Hepatocyte (in vitro differentiated cells): Measurements from ENCODE around the gene GRIK4. TPM values are rescaled to one million over a fixed set of nuclear protein-coding genes. Genes with fewer than 3 reads are reported as not detected.

Experiments
- DNase-seq: peaks from one replicate; pipeline ENCODE4 v3.0.0-alpha.2; 2016; ENCODE audit warnings: low spot score
- H2AFZ ChIP-seq: fragments of 200-600 bp; sonication (generic); 2 replicates; pipeline ENCODE4 v1.6.0; 2016; ENCODE audit warnings: antibody characterized with exemption, mild to moderate bottlenecking
- H3K27ac ChIP-seq: fragments of 200-600 bp; sonication (generic); 2 replicates; pipeline ENCODE4 v1.5.1; 2016; ENCODE audit warnings: mild to moderate bottlenecking
- H3K27me3 ChIP-seq: fragments of 200-600 bp; sonication (generic); 2 replicates; pipeline ENCODE4 v1.6.1; 2016
- H3K36me3 ChIP-seq: fragments of 200-600 bp; sonication (generic); replicated peaks from 2 replicates; pipeline ENCODE4 v1.5.1; 2016; ENCODE audit warnings: low read depth; ENCODE audit not compliant: insufficient read depth
- H3K4me1 ChIP-seq: fragments of 200-600 bp; sonication (generic); 2 replicates; pipeline ENCODE4 v1.5.1; 2016; ENCODE audit warnings: mild to moderate bottlenecking, moderate library complexity; ENCODE audit not compliant: insufficient read depth
- H3K4me2 ChIP-seq: fragments of 200-600 bp; sonication (generic); 2 replicates; pipeline ENCODE4 v1.6.0; 2016
- H3K4me3 ChIP-seq: fragments of 200-600 bp; sonication (generic); 2 replicates; pipeline ENCODE4 v1.5.1; 2016; ENCODE audit warnings: mild to moderate bottlenecking
- H3K79me2 ChIP-seq: fragments of 200-600 bp; sonication (generic); 2 replicates; pipeline ENCODE4 v1.6.0; 2017; ENCODE audit warnings: mild to moderate bottlenecking
- H3K9me2 ChIP-seq: fragments of 200-600 bp; sonication (generic); replicated peaks from 2 replicates; pipeline ENCODE4 v1.6.0; 2017; ENCODE audit warnings: mild to moderate bottlenecking; ENCODE audit not compliant: insufficient read depth
- H3K9me3 ChIP-seq: fragments of 200-600 bp; sonication (generic); 2 replicates; pipeline ENCODE4 v1.5.1; 2016; ENCODE audit warnings: low read depth, mild to moderate bottlenecking
- H4K20me1 ChIP-seq: fragments of 200-600 bp; sonication (generic); 2 replicates; pipeline ENCODE4 v1.6.0; 2016; ENCODE audit warnings: mild to moderate bottlenecking; ENCODE audit not compliant: insufficient read depth, poor library complexity, severe bottlenecking
- CTCF ChIP-seq: fragments of 200-600 bp; sonication (generic); IDR thresholded peaks from 2 replicates; pipeline ENCODE4 v1.5.1; 2016; ENCODE audit warnings: antibody characterized with exemption, mild to moderate bottlenecking; ENCODE audit not compliant: poor library complexity
- EZH2 ChIP-seq: fragments of 200-600 bp; sonication (generic); IDR thresholded peaks from 2 replicates; pipeline ENCODE4 v1.6.1; 2016; ENCODE audit warnings: antibody characterized with exemption, mild to moderate bottlenecking, borderline replicate concordance
- EZH2phosphoT487 ChIP-seq: fragments of 200-600 bp; sonication (generic); IDR thresholded peaks from one replicate; pipeline ENCODE4 v1.6.1; 2018; ENCODE audit warnings: antibody characterized with exemption, mild to moderate bottlenecking, low read depth, moderate library complexity; ENCODE audit not compliant: unreplicated experiment, severe bottlenecking
- WGBS: methylation state at CpG from one replicate; pipeline ENCODE4 v1.1.6; 2016; ENCODE audit warnings: low lambda C conversion rate; ENCODE audit errors: missing lambda C conversion rate; 5-methylcytosine and 5-hydroxymethylcytosine counted together
- polyA plus RNA-seq: library from polyadenylated mRNA; unstranded; fragments of >200 nt; fragmentation: Nextera tagmentation; extraction: Ambion mirVana; gene quantifications from 2 replicates; pipeline ENCODE4 v1.2.1, GENCODE V29; 2016
- total RNA-seq: library from RNA; depleted of rRNA; stranded (reverse); fragments of >200 nt; gene quantifications from 2 replicates; pipeline ENCODE4 v1.2.3, GENCODE V29; 2014

The GRIK4 gene
- total and polyA plus RNA-seq, 2 experiments from 2014 or later, result 1.5 to 2.3 TPM

- Histone ChIP-seq H3K36me3 (no peaks in the 10 kb centered on the region), H3K4me2 (no peak overlapping the region), H3K9me2 (no peaks in the 10 kb centered on the region), H3K4me3 (no peak overlapping the region), H3K27ac (no peak overlapping the region), H3K79me2 (no peaks in the 10 kb centered on the region), H3K27me3 (peaks cover 11% of the 10 kb centered on the region), H3K9me3 (no peaks in the 10 kb centered on the region), H2AFZ (no peak overlapping the region), H3K4me1 (no peaks in the 10 kb centered on the region), H4K20me1 (no peaks in the 10 kb centered on the region)
- DNase-seq, result no peak
- 87% methylated on average over 10 of the region's 10 CpGs for WGBS
- TF ChIP-seq EZH2phosphoT487 (no peak), CTCF (no peak), EZH2 (no peak)
These were observed 466.0 kb downstream of the GRIK4 start for GRCh38 chr11:120977266-120978137.

- no peak for TF ChIP-seq CTCF
- TF ChIP-seq EZH2phosphoT487, result no peak
- TF ChIP-seq EZH2, result no peak
- Histone ChIP-seq H3K4me1 (no peaks in the 10 kb centered on the region), H3K4me3 (no peak overlapping the region), H3K27me3 (peaks cover 17% of the 10 kb centered on the region), H3K4me2 (no peak overlapping the region), H2AFZ (no peak overlapping the region), H3K9me3 (no peaks in the 10 kb centered on the region), H4K20me1 (no peaks in the 10 kb centered on the region), H3K27ac (no peak overlapping the region), H3K36me3 (no peaks in the 10 kb centered on the region), H3K79me2 (no peaks in the 10 kb centered on the region), H3K9me2 (no peaks in the 10 kb centered on the region)
- no peak for DNase-seq
- WGBS, result 78% methylated on average over 3 of the region's 3 CpGs
These were observed 467.2 kb downstream of the GRIK4 start for GRCh38 chr11:120978701-120979100.

GRCh38 chr11:120985718-120986569 lies 474.4 kb downstream of the GRIK4 start:
- peaks cover 3% of the 10 kb centered on the region for H3K4me1 ChIP-seq
- DNase-seq, result peak; percentile 81
- no peaks in the 10 kb centered on the region for H3K36me3 ChIP-seq
- no peak overlapping the region for H3K27ac ChIP-seq
- H3K4me2 ChIP-seq, result peak overlapping the region; percentile 95
- H3K9me2 ChIP-seq, result no peaks in the 10 kb centered on the region
- no peak for TF ChIP-seq EZH2phosphoT487
- TF ChIP-seq CTCF, result peak; percentile 26
- TF ChIP-seq EZH2, result no peak
- H3K9me3 ChIP-seq, result no peaks in the 10 kb centered on the region
- H3K4me3 ChIP-seq, result peak overlapping the region; percentile 41
- WGBS, result 4% methylated on average over 43 of the region's 72 CpGs
- H3K27me3 ChIP-seq, result peaks cover 27% of the 10 kb centered on the region
- no peaks in the 10 kb centered on the region for H4K20me1 ChIP-seq
- no peaks in the 10 kb centered on the region for H3K79me2 ChIP-seq
- H2AFZ ChIP-seq, result peak overlapping the region; percentile 61
